Thoracic aorta (tissue), 2 donors: ENCODE measurements around the gene GPC1. TPM values are rescaled to one million over a fixed set of nuclear protein-coding genes. Genes with fewer than 3 reads are reported as not detected.
"Not testable (repeated sequence)": the region's sequence is repeated elsewhere in the genome, so short reads cannot be mapped to it uniquely, and the experiment has no call there.

Experiments
- ATAC-seq: fragments of 150-250 bp; one replicate; pipeline ENCODE4 v1.8.0; 2017; ENCODE audit warnings: low read depth; ENCODE audit not compliant: insufficient number of reproducible peaks, low FRiP score
- DNase-seq: peaks from one replicate; pipeline ENCODE4 v3.0.0-alpha.2; 2020; ENCODE audit warnings: low spot score
- H3K27ac ChIP-seq, 2 donors: fragments of 200-600 bp; sonication (generic); 1 replicate in 1 of 2; 2 replicates in 1 of 2; pipeline ENCODE4 v1.5.1; 2016; ENCODE audit warnings: mild to moderate bottlenecking in 2 of 2, moderate library complexity in 2 of 2
- H3K27me3 ChIP-seq: fragments of 200-600 bp; sonication (generic); replicated peaks from 2 replicates; pipeline ENCODE4 v1.6.0; 2016; ENCODE audit warnings: mild to moderate bottlenecking; ENCODE audit not compliant: insufficient read depth
- H3K36me3 ChIP-seq: fragments of 200-600 bp; sonication (generic); one replicate; pipeline ENCODE4 v1.5.1; 2016
- H3K4me1 ChIP-seq, 2 donors: fragments of 200-600 bp; sonication (generic); 1 replicate in 1 of 2; 2 replicates in 1 of 2; pipeline versions ENCODE4 v1.5.1 to v1.6.0; 2016; ENCODE audit warnings: low read depth in 2 of 2, mild to moderate bottlenecking in 1 of 2; ENCODE audit not compliant: control insufficient read depth in 1 of 2
- H3K4me3 ChIP-seq: fragments of 200-600 bp; sonication (generic); 2 replicates; pipeline ENCODE4 v1.5.1; 2016; ENCODE audit warnings: mild to moderate bottlenecking
- H3K9me3 ChIP-seq: fragments of 200-600 bp; sonication (generic); 2 replicates; pipeline ENCODE4 v1.5.1; 2016
- CTCF ChIP-seq: fragments of 200-600 bp; sonication (generic); IDR thresholded peaks from one replicate; pipeline ENCODE4 v1.5.1; 2019; ENCODE audit warnings: antibody characterized with exemption
- total RNA-seq, 2 donors: library from RNA; depleted of rRNA; stranded (reverse); fragments of >200 nt; gene quantifications; one replicate each; pipeline versions ENCODE4 v1.1.0 to v1.2.3, GENCODE V29; 2016

The GPC1 gene
- total RNA-seq = 100 to 1,000 TPM in 1 of 2 donors, 10 to 100 TPM in 1; 94.2 to 162 TPM

GRCh38 chr2:240435457-240435947 lies at the start of gene GPC1:
Gene GPC1, plus strand, starts transcription at chr2:240435663. Its CDS starts 256 bp downstream, at chr2:240435919.
- Histone ChIP-seq H3K27me3 (no peaks in the 10 kb centered on the region), H3K27ac (peak within 1 kb of the TSS; percentile 92), H3K36me3 (no peaks in the 10 kb centered on the region), H3K4me3 (peak within 1 kb of the TSS; percentile 99), H3K4me1 (peaks cover 22 to 49% of the 10 kb centered on the region in 2 donors), H3K9me3 (no peaks in the 10 kb centered on the region)
- ATAC-seq (peak; percentile 54), DNase-seq (no peak)
- TF ChIP-seq CTCF = no peak

DNA sequence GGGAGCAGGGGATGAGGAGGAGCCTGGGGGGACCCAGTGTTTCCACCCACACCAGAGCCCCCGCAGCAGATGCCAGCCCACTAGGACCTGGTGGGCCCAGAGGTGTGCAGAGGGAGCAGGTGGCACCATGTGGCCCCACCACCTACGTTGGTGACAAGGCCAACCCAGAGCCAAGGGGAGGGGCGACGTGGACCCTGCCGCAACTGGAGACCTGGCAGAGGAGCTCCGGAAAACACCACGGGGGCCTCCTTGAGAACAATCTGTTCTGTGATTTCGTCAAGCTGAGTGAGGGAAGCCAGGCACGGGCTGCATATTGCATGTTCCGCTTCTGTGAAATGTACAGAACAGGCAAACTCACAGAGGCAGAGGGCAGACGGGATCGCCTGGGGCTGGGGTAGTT lies 49.1 kb upstream of the GPC1 start:
- DNase-seq = no peak
- Histone ChIP-seq H3K4me3 (no peak overlapping the region), H3K9me3 (no peaks in the 10 kb centered on the region), H3K27me3 (no peaks in the 10 kb centered on the region), H3K4me1 (peaks cover 3 to 15% of the 10 kb centered on the region in 2 donors), H3K27ac (no peak overlapping the region), H3K36me3 (no peaks in the 10 kb centered on the region)
- ATAC-seq = no peak
- TF ChIP-seq CTCF = no peak

DNA sequence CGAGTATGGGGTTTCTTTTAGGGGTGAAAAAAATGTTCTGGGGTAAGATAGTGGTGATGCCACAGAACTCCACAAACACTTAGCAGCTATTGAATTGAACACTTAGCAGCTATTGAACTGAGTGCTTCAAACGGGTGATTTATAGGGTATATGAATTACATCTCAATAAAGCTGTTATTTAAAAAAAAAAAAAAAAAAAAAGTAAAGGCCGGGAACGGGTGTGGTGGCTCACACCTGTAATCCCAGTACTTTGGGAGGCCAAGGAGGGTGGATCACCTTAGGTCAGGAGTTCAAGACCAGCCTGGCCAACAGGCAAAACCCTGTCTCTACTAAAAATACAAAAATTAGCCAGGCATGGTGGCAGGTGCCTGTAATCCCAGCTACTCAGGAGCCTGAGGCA lies 48.7 kb upstream of the GPC1 start:
- peaks cover 3 to 15% of the 10 kb centered on the region in 2 donors for H3K4me1 ChIP-seq
- not testable (repeated sequence) for DNase-seq, H3K4me3 ChIP-seq, H3K27me3 ChIP-seq, H3K36me3 ChIP-seq, ATAC-seq, H3K9me3 ChIP-seq, H3K27ac ChIP-seq

DNA sequence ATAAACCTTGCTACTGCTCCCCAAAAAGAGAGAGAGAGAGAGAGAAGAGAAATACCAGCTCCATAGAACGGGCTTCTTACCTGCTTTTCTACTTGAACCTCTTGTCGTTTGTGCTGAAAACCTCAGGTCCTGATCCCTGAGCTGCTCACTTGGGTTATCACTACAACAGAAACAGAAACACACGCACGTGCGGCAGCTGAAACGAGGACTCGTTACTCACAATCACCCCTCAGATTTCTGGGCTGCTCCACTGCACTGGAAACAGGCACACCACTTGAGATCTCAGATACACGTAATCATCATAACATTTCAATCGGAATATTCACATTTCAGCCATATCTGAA lies 48.2 kb upstream of the GPC1 start:
- no peak for TF ChIP-seq CTCF
- Histone ChIP-seq H3K4me1 (peaks cover 3 to 15% of the 10 kb centered on the region in 2 donors), H3K27ac (no peak overlapping the region), H3K4me3 (no peak overlapping the region), H3K36me3 (no peaks in the 10 kb centered on the region), H3K27me3 (no peaks in the 10 kb centered on the region), H3K9me3 (no peaks in the 10 kb centered on the region)
- no peak for DNase-seq
- no peak for ATAC-seq

DNA sequence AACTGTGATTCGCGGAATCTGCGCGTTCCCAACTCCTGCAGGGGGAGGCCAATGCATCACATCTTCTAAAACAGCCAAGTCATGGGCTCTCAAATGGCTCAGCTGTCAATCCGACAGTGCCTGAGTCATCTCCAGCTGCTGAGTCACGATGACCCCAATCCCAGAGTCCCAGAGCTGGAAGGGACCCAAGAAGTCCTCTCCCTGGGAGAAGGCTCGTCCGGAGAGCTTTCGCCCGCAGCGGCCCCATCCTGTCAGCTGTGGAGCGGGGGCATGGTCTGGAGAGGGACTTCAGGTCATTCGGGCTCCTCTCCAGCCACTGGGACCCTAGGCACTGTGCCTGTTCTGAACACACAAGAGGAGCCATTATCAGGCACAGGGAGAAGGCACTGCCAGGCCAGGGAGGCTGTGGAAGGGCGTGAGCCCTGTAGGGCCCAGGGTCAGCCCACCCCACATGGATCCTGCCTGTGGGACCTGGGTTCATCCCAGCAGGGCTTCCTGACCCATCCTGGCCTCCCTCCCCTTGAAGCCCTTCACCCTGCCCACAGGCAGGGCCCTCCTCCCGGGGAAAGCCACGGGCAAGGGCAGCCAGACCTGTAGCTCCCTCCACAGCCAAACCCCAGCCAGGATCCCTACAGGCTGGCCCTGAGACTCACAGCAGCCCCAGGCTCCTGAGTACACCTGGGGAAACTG lies 47.6 kb upstream of the GPC1 start:
- peaks cover 3 to 15% of the 10 kb centered on the region in 2 donors for H3K4me1 ChIP-seq
- no peaks in the 10 kb centered on the region for H3K36me3 ChIP-seq
- TF ChIP-seq CTCF = no peak
- H3K27me3 ChIP-seq = no peaks in the 10 kb centered on the region
- ATAC-seq = peak; percentile 73
- H3K4me3 ChIP-seq = no peak overlapping the region
- peak; percentile 23 for DNase-seq
- H3K9me3 ChIP-seq = no peaks in the 10 kb centered on the region
- H3K27ac ChIP-seq = peak overlapping the region in 1 of 2 donors; percentile 32
